Measurements from ENCODE around the gene RAB9B. TPM values are rescaled to one million over a fixed set of nuclear protein-coding genes. Genes with fewer than 3 reads are reported as not detected.
A peak's percentile ranks its signal among the peaks of the same experiment; 100 is the strongest.

RAB9B gene
- total and polyA plus RNA-seq, 2 of the 13 experiments (the other 11 are each of a cell fraction or from before 2014, with no cell fraction given), result 0.04 TPM; not detected in 1

GRCh38 chrX:103805860-103806259, 26.2 kb downstream of the RAB9B start (continued):
- TF ChIP-seq ZXDC (CRISPR knock-in tag; IDR thresholded peaks at IDR 0.05), result no peak
- peak; percentile 91 for TF ChIP-seq FOSL2 (CRISPR knock-in tag; IDR thresholded peaks at IDR 0.05)
- TF ChIP-seq ZNF281 (CRISPR knock-in tag; IDR thresholded peaks at IDR 0.05; ENCODE audit: borderline replicate concordance), result no peak
- TF ChIP-seq CENPT (CRISPR knock-in tag; IDR thresholded peaks at IDR 0.05; ENCODE audit: low read depth), result no peak
- no peak for TF ChIP-seq CSRNP2 (CRISPR knock-in tag; conservative IDR thresholded peaks at IDR 0.05; ENCODE audit: low read depth)
- peak in 1 of 2 experiments; percentile 71; a peak in 2 of 4 replicates for TF ChIP-seq EP300 (IDR thresholded peaks at IDR 0.05; ENCODE audit: low read depth in 2 of 2, low read length in 2 of 2)
- TF ChIP-seq EP300 (CRISPR knock-in tag; IDR thresholded peaks at IDR 0.05; ENCODE audit: borderline replicate concordance), result peak; percentile 75; the same call in 1 of the 2 replicates
- peak; percentile 55; the same call in 1 of the 2 replicates for TF ChIP-seq FOXA3 (CRISPR knock-in tag; IDR thresholded peaks at IDR 0.05)
- TF ChIP-seq PITX1 (CRISPR knock-in tag; IDR thresholded peaks at IDR 0.05), result peak; percentile 40; the same call in 1 of the 2 replicates
- TF ChIP-seq GATAD2A (CRISPR knock-in tag; IDR thresholded peaks at IDR 0.05), result peak; percentile 83
- peak; percentile 39; the same call in 1 of the 2 replicates for TF ChIP-seq MED1 (CRISPR knock-in tag; IDR thresholded peaks at IDR 0.05)
- no peak for TF ChIP-seq DBP (CRISPR knock-in tag; IDR thresholded peaks at IDR 0.05; ENCODE audit: not compliant biosample characterization)
- TF ChIP-seq BCL6 (CRISPR knock-in tag; IDR thresholded peaks at IDR 0.05), result peak; percentile 58; the same call in 1 of the 2 replicates
